ENCODE measurements around the gene TTLL4.

DNA sequence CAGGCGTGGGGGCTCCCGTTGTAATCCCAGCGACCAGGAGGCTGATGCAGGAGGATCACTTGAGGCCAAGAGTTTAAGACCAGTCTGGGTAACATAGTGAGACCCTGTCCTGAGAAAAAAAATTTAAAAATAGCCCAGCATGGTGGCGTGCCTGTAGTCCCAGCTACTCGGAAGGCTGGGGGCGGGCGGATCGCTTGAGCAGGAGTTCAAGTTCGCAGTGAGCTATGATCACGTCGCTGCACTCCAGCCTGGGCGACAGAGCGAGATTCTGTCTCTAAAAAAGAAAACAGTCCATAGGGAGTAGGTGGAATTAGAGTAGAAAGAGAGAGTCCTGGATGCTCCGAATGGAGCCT is 325 bp upstream of the TTLL4 start:
- TF ChIP-seq HDAC6 (IDR thresholded peaks at IDR 0.05; ENCODE audit: low read depth, low read length), result no peak
- no peak for TF ChIP-seq POLR2AphosphoS5 (IDR thresholded peaks at IDR 0.05; ENCODE audit: low read depth, low read length)
- no peak for TF ChIP-seq RXRA (IDR thresholded peaks at IDR 0.05; ENCODE audit: insufficient read depth, low read depth, low read length)
- TF ChIP-seq SUZ12 (IDR thresholded peaks at IDR 0.05; ENCODE audit: low read length), result no peak
- no peak for TF ChIP-seq RFX5 (IDR thresholded peaks at IDR 0.05; ENCODE audit: borderline replicate concordance, low read depth, low read length)
- TF ChIP-seq KDM1A (IDR thresholded peaks at IDR 0.05; ENCODE audit: borderline replicate concordance, low read length), result no peak
- no peak for TF ChIP-seq YY1 (IDR thresholded peaks at IDR 0.05; ENCODE audit: low read depth, low read length)
- TF ChIP-seq, protein P1, sequence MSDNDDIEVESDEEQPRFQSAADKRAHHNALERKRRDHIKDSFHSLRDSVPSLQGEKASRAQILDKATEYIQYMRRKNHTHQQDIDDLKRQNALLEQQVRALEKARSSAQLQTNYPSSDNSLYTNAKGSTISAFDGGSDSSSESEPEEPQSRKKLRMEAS (IDR thresholded peaks at IDR 0.05), result no peak
- TF ChIP-seq JUND (IDR thresholded peaks at IDR 0.05; ENCODE audit: low read length), result no peak
- no peak for TF ChIP-seq SP1 (IDR thresholded peaks at IDR 0.05; ENCODE audit: low read depth, low read length)
- TF ChIP-seq TEAD4 (IDR thresholded peaks at IDR 0.05; ENCODE audit: low read depth, low read length), result no peak
- peak in 1 of 2 experiments; percentile 36; a peak in 1 of 3 replicates for TF ChIP-seq POLR2A (IDR thresholded peaks at IDR 0.05; ENCODE audit: control extremely low read depth in 1 of 2, low read depth in 2 of 2, low read length in 2 of 2)
- TF ChIP-seq SIX5 (IDR thresholded peaks at IDR 0.05; ENCODE audit: low read depth, low read length), result no peak
- no peak for TF ChIP-seq EGR1 (IDR thresholded peaks at IDR 0.05; ENCODE audit: borderline replicate concordance, low read depth, low read length)

Data from H1 (cell line).